MCF 10A (cell line): ENCODE results near the gene CORO2B. TPM values are rescaled to one million over a fixed set of nuclear protein-coding genes. Genes with fewer than 3 reads are reported as not detected.

Source experiments
- BruUV-seq: library from RNA; stranded (reverse); fragments of 400-500 nt; replicated peaks from 2 replicates; lab custom pipeline; 2021; lab: Mats Ljungman, UMichigan
- CTCF ChIA-PET: fragments of 300-600 bp; sonication (Branson Sonifier 250); formaldehyde crosslinking; extraction: SDS; loops from one replicate; lab custom pipeline; 2021; ENCODE audit warnings: antibody characterized with exemption, inconsistent platforms; lab: Yijun Ruan, JAX
- POLR2A ChIA-PET: fragments of 300-600, 350-650 bp; sonication (Branson Sonifier 250); formaldehyde crosslinking; extraction: SDS; loops from one replicate; lab custom pipeline; 2020; ENCODE audit warnings: antibody characterized with exemption, inconsistent platforms; lab: Yijun Ruan, JAX
- DNase-seq: peaks from one replicate; pipeline ENCODE4 v3.0.0-alpha.2; 2018; ENCODE audit not compliant: unreplicated experiment
- H3K27ac Mint-ChIP-seq: one replicate; pipeline ENCODE4 v1.8.0; 2022; ENCODE audit warnings: mild to moderate bottlenecking, low read depth, mixed read lengths; ENCODE audit not compliant: unreplicated experiment
- H3K27me3 Mint-ChIP-seq: one replicate; pipeline ENCODE4 v1.8.0; 2022; ENCODE audit warnings: mixed read lengths; ENCODE audit not compliant: insufficient read depth, unreplicated experiment
- H3K36me3 Mint-ChIP-seq: one replicate; pipeline ENCODE4 v1.8.0; 2022; ENCODE audit warnings: mild to moderate bottlenecking, moderate library complexity, mixed read lengths; ENCODE audit not compliant: insufficient read depth, unreplicated experiment
- H3K4me1 Mint-ChIP-seq: one replicate; pipeline ENCODE4 v1.8.0; 2022; ENCODE audit warnings: mixed read lengths; ENCODE audit not compliant: insufficient read depth, unreplicated experiment
- H3K4me3 Mint-ChIP-seq: one replicate; pipeline ENCODE4 v1.8.0; 2022; ENCODE audit warnings: mild to moderate bottlenecking, moderate library complexity, mixed read lengths; ENCODE audit not compliant: unreplicated experiment
- H3K9me3 Mint-ChIP-seq: one replicate; pipeline ENCODE4 v1.8.0; 2022; ENCODE audit warnings: mixed read lengths; ENCODE audit not compliant: unreplicated experiment
- intact Hi-C: fragments of 100-400 bp; cut with micrococcal nuclease; formaldehyde crosslinking; loops from 2 replicates; pipeline ENCODE4 v1.14.1; 2022
- total RNA-seq: library from RNA; stranded (reverse); gene quantifications from 2 replicates; pipeline ENCODE4 v1.2.3, GENCODE V29; 2022
- TF ChIP-seq, protein P1 (sequence below): fragments of 200-600 bp; IDR thresholded peaks from one replicate; pipeline ENCODE4 v1.8.0; 2022; ENCODE audit warnings: antibody characterized with exemption, mild to moderate bottlenecking; ENCODE audit not compliant: unreplicated experiment

CORO2B gene
- total RNA-seq, 1 experiment from 2014 or later, result 0.79 TPM

DNA sequence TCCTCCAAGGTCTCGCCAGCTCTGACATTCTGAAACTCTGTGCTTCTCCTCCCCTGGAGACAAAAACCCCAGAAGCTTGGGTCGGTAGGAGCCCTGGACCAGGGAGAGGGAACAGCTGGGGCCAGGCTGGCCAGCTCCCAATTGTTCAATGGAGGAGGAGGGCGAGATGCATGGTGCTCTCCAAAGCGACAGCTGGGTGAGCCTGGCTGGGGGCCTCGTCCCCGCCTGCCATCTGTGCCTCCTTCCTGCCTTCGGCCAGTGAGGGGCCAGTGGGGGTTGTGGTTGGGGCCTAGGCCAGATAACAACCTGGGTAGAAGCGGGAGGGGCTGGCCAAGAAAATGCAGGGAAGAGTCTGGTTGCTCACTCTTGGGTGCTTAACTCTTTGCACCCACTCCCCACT, 79.4 kb downstream of the CORO2B start:
- TF ChIP-seq, protein P1, sequence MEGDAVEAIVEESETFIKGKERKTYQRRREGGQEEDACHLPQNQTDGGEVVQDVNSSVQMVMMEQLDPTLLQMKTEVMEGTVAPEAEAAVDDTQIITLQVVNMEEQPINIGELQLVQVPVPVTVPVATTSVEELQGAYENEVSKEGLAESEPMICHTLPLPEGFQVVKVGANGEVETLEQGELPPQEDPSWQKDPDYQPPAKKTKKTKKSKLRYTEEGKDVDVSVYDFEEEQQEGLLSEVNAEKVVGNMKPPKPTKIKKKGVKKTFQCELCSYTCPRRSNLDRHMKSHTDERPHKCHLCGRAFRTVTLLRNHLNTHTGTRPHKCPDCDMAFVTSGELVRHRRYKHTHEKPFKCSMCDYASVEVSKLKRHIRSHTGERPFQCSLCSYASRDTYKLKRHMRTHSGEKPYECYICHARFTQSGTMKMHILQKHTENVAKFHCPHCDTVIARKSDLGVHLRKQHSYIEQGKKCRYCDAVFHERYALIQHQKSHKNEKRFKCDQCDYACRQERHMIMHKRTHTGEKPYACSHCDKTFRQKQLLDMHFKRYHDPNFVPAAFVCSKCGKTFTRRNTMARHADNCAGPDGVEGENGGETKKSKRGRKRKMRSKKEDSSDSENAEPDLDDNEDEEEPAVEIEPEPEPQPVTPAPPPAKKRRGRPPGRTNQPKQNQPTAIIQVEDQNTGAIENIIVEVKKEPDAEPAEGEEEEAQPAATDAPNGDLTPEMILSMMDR, result no peak
- Mint-ChIP-seq H3K27ac (no peak overlapping the region), H3K9me3 (no peaks in the 10 kb centered on the region), H3K4me3 (no peak overlapping the region), H3K4me1 (no peaks in the 10 kb centered on the region), H3K36me3 (no peaks in the 10 kb centered on the region), H3K27me3 (no peaks in the 10 kb centered on the region)
- ChIA-PET CTCF (interaction anchor here (0.7 to 0.9 kb wide), 2 partner anchors 108 to 218 kb away, joined by 3 read pairs; no protein-coding TSS in a partner anchor), POLR2A (no interaction called here)
- DNase-seq, result no peak
- BruUV-seq, result no TSS peak
- intact Hi-C loops, result no loop called here

DNA sequence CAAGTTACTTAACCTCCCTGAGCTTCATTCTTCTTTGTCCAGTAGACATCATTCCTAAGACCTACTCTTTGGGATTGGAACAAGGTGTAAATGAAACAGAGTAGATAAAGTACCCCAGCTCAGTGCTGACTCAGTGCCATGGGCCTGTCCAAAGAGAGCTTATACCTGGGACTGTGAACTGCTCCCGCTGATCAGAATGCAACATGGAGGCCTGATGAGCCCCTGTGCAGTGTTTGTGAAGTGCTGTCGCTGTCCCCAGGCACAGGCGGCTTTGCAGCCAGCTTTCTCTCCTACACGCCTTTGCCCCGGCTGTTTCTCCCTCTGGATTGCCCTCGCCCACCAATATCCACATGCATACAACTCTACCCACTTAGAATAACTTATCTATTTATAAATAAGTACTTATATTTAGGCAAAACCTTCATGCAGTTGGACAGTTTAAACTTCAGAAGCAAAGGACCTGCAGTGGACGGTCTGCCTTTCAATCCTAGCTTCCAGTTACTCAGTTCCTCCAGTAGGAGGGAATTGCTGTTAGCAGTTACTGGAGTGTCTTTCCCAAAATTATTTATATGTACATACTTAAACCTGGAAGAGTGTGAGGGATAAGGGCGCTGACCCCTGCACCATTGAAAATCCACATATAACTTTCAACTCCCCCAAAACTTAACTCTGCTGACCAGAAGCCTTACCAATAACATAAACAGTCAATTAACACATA, 80.0 kb downstream of the CORO2B start:
- H3K4me1 Mint-ChIP-seq, result no peaks in the 10 kb centered on the region
- ChIA-PET POLR2A (no interaction called here), CTCF (interaction anchor here (0.7 kb wide), 1 partner anchor 217 kb away, joined by 3 read pairs; no protein-coding TSS in a partner anchor)
- TF ChIP-seq, protein P1, result no peak
- H3K27ac Mint-ChIP-seq, result no peak overlapping the region
- H3K27me3 Mint-ChIP-seq, result no peaks in the 10 kb centered on the region
- intact Hi-C loops, result no loop called here
- no peak overlapping the region for H3K4me3 Mint-ChIP-seq
- no peaks in the 10 kb centered on the region for H3K36me3 Mint-ChIP-seq
- no peak for DNase-seq
- H3K9me3 Mint-ChIP-seq, result no peaks in the 10 kb centered on the region
- BruUV-seq, result no TSS peak

DNA sequence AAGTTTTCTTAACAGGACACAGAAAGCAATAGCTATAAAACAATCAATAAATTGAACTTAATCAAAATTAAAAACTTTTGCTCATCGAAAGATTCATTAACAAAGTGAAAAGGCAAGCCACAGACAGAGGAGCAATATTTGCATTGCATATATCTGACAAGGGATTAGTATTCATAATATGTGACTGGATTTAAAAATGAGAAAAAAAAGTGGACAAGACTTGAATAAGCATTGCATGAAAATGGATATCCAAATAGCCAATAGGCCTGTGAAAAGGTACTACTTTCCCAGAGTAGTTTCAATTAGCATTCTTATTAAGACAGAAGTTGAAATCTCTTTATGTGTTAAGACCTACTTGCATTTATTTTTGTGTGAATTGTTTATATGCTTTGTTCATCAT, 84.7 kb downstream of the CORO2B start:
- POLR2A ChIA-PET, result no interaction called here
- CTCF ChIA-PET, result interaction anchor here (0.6 to 4.7 kb wide), 5 partner anchors 11 to 107 kb away, joined by 3 to 39 read pairs (median 3); no protein-coding TSS in a partner anchor
- intact Hi-C loops, result no loop called here
- Mint-ChIP-seq H3K27me3 (no peaks in the 10 kb centered on the region), H3K9me3 (no peaks in the 10 kb centered on the region), H3K36me3 (no peaks in the 10 kb centered on the region), H3K27ac (no peak overlapping the region), H3K4me1 (no peaks in the 10 kb centered on the region), H3K4me3 (no peak overlapping the region)
- no peak for DNase-seq
- TF ChIP-seq, protein P1, result no peak
- no TSS peak for BruUV-seq

DNA sequence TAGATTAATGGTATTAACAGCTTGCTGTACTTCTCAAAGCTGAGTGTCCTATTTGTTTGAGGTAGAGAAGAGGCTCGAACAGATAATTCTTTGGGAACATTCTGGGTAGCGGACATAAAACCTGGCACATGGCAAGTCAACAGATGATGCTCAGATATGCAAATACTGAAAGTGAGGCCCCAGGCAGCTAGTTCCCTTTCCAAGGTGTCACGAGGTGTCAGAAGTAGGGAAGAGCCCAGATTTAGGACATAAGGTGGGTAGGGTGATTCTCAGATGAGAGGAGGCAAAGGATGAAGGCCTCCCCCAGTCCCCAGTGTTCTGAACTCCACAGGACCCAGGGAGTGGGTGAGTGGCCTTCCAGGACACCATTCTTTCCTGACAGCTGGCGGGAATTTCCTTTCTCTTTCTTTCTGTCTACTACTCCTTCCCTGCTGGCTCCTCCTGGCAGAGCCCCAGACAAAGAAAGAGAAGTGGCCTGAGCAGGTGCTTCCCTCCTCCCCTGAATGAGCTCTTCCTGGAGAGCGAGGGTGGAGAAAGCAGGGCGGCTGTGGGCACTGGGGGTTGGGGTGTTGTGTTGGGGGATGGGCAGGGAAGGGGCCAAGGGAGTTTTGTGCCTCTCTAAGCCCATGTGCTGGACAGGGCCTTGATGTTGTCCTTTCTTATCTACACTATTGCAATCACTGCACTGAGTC, 87.5 kb downstream of the CORO2B start:
- no peak for DNase-seq
- no TSS peak for BruUV-seq
- ChIA-PET CTCF (interaction anchor here (0.6 to 4.7 kb wide), 6 partner anchors 8 to 258 kb away, joined by 3 to 39 read pairs (median 6); no protein-coding TSS in a partner anchor), POLR2A (no interaction called here)
- Mint-ChIP-seq H3K36me3 (no peaks in the 10 kb centered on the region), H3K4me3 (no peak overlapping the region), H3K4me1 (no peaks in the 10 kb centered on the region), H3K27ac (no peak overlapping the region), H3K27me3 (no peaks in the 10 kb centered on the region), H3K9me3 (no peaks in the 10 kb centered on the region)
- TF ChIP-seq, protein P1, result no peak
- intact Hi-C loops, result no loop called here
